ENCODE data around the gene GPR146. TPM values are rescaled to one million over a fixed set of nuclear protein-coding genes. Genes with fewer than 3 reads are reported as not detected.

The GPR146 gene
- total RNA-seq, 8 experiments from 2014 or later: 1.00 to 4.6 (median 1.4) TPM

GRCh38 chr7:1054861-1055450, 10.6 kb downstream of the GPR146 start:
- Histone ChIP-seq H3K27ac (peak overlapping the region; percentile 3), H3K4me1 (replicated peaks in 1 of 2) (peaks cover 19 to 35% of the 10 kb centered on the region in 2 donors), H3K4me3 (no peak overlapping the region)
- WGBS, 10 experiments: 60 to 100% (median 60%) methylated on average over 1 to 4 of the region's 32 CpGs; no CpG with 5 or more reads in 7 of the 10 experiments
- in situ Hi-C loops (cut with MboI; ENCODE audit: low pct_unique_long_range_greater_than_20kb in 2 of 9, low sequenced_read_pairs in 9 of 9, unreplicated experiment in 9 of 9): no loop called here
- ATAC-seq (replicated peaks in 6 of 8): peak in 4 of 8 experiments; percentile 12 to 43 (median 24)

DNA sequence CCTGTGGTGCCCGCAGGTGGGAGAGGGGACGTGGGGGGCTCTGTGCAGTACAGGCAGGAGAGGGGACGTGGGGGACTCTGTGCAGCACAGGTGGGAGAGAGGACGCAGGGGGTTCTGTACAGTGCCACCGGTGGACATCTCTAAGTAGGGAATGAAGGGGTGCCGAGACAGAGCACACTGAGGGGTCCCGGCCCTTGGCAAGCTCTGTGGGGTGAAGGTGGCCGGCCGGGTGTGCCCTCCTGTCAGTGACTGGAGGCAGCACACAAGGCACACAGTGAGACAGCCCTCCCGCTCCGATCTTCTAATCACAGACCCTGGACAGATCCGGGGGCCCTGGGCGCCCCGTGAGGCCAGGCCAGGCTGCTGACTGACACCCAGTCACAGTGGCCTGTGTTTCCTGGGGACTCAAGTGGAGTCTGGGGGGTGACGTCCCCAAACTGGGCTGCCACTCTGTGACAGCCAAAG, 11.2 kb downstream of the GPR146 start:
- in situ Hi-C loops (cut with MboI; ENCODE audit: low pct_unique_long_range_greater_than_20kb in 2 of 9, low sequenced_read_pairs in 9 of 9, unreplicated experiment in 9 of 9): no loop called here
- ATAC-seq (replicated peaks in 6 of 8): no peak
- Histone ChIP-seq H3K4me1 (replicated peaks in 1 of 2) (peaks cover 24 to 41% of the 10 kb centered on the region in 2 donors), H3K4me3 (no peak overlapping the region), H3K27ac (peak overlapping the region in 1 of 2 donors; percentile 32)
- WGBS, 10 experiments: 80 to 93% methylated on average over 1 to 6 of the region's 15 CpGs; no CpG with 5 or more reads in 8 of the 10 experiments

- peak in 2 of 8 experiments; percentile 1 to 19 for ATAC-seq (replicated peaks in 6 of 8)
- Histone ChIP-seq H3K4me1 (replicated peaks in 1 of 2) (peaks cover 24 to 46% of the 10 kb centered on the region in 2 donors), H3K27ac (peak overlapping the region in 1 of 2 donors; percentile 32), H3K4me3 (no peak overlapping the region)
- WGBS, 10 experiments: 86% methylated on average over 8 of the region's 36 CpGs; no CpG with 5 or more reads in 9 of the 10 experiments
- in situ Hi-C loops (cut with MboI; ENCODE audit: low pct_unique_long_range_greater_than_20kb in 2 of 9, low sequenced_read_pairs in 9 of 9, unreplicated experiment in 9 of 9): no loop called here
These were observed 11.8 kb downstream of the GPR146 start for GRCh38 chr7:1055956-1056784.

DNA sequence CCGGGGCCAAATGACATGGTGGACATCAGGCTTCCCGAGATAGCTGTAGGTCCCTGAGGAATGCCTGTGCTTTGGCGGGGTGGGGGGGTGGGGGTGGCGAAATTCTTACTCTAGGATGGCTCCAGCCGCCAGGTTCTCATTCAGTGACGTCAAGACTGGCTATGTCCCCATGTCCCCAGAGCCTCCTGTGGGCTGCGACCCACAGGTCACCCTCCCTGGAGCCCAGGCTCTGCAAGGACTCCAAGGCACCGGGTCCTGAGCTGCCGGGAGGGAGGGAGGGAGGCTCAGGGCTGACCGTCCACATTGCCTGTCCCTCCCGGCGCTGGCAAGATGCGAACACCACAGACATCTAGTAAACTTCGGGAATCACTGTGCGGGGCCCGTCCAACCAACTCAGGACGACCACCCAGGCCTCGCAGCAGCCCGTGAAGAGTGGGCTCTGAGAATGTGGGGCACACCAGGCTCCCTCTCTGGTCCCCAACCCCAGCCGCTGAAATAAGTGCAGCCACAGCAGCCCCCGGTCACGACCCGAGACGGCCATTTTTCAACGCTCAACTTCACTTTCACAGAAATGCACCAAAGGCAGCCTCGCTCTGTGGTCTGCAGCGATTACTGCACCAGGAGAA, 12.6 kb downstream of the GPR146 start:
- no peak overlapping the region for H3K4me3 ChIP-seq
- H3K4me1 ChIP-seq (replicated peaks in 1 of 2): peaks cover 24 to 46% of the 10 kb centered on the region in 2 donors
- no peak overlapping the region for H3K27ac ChIP-seq
- in situ Hi-C loops (cut with MboI; ENCODE audit: low pct_unique_long_range_greater_than_20kb in 2 of 9, low sequenced_read_pairs in 9 of 9, unreplicated experiment in 9 of 9): no loop called here
- ATAC-seq (replicated peaks in 6 of 8): no peak
- WGBS, 10 experiments: 60 to 100% (median 93%) methylated on average over 1 to 9 of the region's 27 CpGs; no CpG with 5 or more reads in 6 of the 10 experiments

DNA sequence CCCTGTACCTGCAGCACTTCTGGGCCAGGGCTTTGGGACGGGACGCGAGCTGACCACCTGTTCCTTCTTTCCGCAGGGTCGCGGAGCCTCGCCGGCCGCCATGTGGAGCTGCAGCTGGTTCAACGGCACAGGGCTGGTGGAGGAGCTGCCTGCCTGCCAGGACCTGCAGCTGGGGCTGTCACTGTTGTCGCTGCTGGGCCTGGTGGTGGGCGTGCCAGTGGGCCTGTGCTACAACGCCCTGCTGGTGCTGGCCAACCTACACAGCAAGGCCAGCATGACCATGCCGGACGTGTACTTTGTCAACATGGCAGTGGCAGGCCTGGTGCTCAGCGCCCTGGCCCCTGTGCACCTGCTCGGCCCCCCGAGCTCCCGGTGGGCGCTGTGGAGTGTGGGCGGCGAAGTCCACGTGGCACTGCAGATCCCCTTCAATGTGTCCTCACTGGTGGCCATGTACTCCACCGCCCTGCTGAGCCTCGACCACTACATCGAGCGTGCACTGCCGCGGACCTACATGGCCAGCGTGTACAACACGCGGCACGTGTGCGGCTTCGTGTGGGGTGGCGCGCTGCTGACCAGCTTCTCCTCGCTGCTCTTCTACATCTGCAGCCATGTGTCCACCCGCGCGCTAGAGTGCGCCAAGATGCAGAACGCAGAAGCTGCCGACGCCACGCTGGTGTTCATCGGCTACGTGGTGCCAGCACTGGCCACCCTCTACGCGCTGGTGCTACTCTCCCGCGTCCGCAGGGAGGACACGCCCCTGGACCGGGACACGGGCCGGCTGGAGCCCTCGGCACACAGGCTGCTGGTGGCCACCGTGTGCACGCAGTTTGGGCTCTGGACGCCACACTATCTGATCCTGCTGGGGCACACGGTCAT, 13.3 kb downstream of the GPR146 start:
- H3K27ac ChIP-seq: no peak overlapping the region
- no peak for ATAC-seq (replicated peaks in 6 of 8)
- WGBS, 10 experiments: 90 to 97% (median 94%) methylated on average over 2 to 17 of the region's 62 CpGs; no CpG with 5 or more reads in 4 of the 10 experiments
- no peak overlapping the region for H3K4me3 ChIP-seq
- peaks cover 24 to 42% of the 10 kb centered on the region in 2 donors for H3K4me1 ChIP-seq (replicated peaks in 1 of 2)
- in situ Hi-C loops (cut with MboI; ENCODE audit: low pct_unique_long_range_greater_than_20kb in 2 of 9, low sequenced_read_pairs in 9 of 9, unreplicated experiment in 9 of 9): no loop called here

GRCh38 chr7:1058311-1058710, 14.0 kb downstream of the GPR146 start:
- in situ Hi-C loops (cut with MboI; ENCODE audit: low pct_unique_long_range_greater_than_20kb in 2 of 9, low sequenced_read_pairs in 9 of 9, unreplicated experiment in 9 of 9): no loop called here
- Histone ChIP-seq H3K4me1 (replicated peaks in 1 of 2) (peaks cover 24 to 42% of the 10 kb centered on the region in 2 donors), H3K27ac (peak overlapping the region in 1 of 2 donors; percentile 84), H3K4me3 (no peak overlapping the region)
- ATAC-seq (replicated peaks in 6 of 8): no peak
- WGBS, 10 experiments: 79 to 100% (median 90%) methylated on average over 1 to 6 of the region's 13 CpGs; no CpG with 5 or more reads in 5 of the 10 experiments

DNA sequence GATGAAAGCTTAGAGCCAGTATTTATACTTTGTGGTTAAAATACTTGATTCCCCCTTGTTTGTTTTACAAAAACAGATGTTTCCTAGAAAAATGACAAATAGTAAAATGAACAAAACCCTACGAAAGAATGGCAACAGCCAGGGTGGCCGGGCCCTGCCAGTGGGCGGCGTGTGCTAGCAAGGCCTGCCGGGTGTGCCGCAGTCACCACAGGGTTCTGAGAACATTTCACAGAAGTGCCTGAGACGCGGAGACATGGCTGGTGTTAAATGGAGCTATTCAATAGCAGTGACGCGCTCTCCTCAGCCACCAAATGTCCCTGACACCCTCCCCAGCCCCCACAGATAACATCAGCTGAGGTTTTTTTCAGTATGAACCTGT, 14.5 kb downstream of the GPR146 start:
- Histone ChIP-seq H3K4me1 (replicated peaks in 1 of 2) (peaks cover 24 to 42% of the 10 kb centered on the region in 2 donors), H3K4me3 (no peak overlapping the region), H3K27ac (peak overlapping the region in 1 of 2 donors; percentile 84)
- in situ Hi-C loops (cut with MboI; ENCODE audit: low pct_unique_long_range_greater_than_20kb in 2 of 9, low sequenced_read_pairs in 9 of 9, unreplicated experiment in 9 of 9): no loop called here
- WGBS, 10 experiments: 5 to 100% (median 82%) methylated on average over 1 to 10 of the region's 10 CpGs; no CpG with 5 or more reads in 4 of the 10 experiments
- ATAC-seq (replicated peaks in 6 of 8): peak in 2 of 8 experiments; percentile 14 to 28

DNA sequence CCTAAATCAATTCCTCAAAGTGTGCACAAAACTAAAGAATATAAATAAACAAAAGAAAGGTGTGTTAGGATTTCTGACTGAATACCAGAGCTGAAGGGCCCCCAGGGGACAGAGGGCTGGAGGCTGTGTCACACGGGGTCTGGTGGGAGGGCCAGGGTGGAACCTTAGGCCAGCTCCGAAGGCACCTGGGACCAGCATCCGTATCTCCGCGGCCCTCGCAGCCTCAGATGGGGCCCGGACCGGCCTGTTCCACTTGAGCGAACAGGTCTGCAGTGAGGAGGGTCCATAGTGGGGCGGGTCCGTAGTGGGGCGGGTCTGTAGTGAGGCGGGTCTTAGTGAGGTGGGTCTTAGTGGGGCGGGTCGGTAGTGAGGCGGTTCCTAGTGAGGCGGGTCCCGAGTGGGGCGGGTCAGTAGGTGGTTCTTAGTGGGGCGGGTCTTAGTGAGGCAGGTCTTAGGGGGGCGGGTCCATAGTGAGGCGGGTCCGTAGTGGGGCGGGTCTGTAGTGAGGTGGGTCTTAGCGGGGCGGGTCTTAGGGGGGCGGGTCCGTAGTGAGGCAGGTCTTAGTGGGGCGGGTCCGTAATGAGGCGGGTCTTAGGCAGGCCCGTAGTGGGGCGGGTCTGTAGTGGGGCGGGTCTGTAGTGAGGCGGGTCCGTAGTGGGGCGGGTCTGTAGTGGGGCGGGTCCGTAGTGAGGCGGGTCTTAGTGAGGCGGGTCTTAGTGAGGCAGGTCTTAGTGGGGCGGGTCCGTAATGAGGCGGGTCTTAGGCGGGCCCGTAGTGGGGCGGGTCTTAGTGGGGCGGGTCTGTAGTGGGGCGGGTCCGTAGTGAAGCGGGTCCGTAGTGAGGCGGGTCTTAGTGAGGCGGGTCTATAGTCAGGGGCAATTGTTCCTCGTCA, 15.1 kb downstream of the GPR146 start:
- in situ Hi-C loops (cut with MboI; ENCODE audit: low pct_unique_long_range_greater_than_20kb in 2 of 9, low sequenced_read_pairs in 9 of 9, unreplicated experiment in 9 of 9): loop anchor here in 1 of 9 experiments (10.0 kb wide), 1 partner anchor 65 kb away; no protein-coding TSS in a partner anchor
- H3K4me1 ChIP-seq (replicated peaks in 1 of 2): peaks cover 20 to 41% of the 10 kb centered on the region in 2 donors
- ATAC-seq (replicated peaks in 6 of 8): peak; percentile 47 to 92 (median 74)
- H3K27ac ChIP-seq: peak overlapping the region in 1 of 2 donors; percentile 84
- WGBS, 10 experiments: 0 to 30% (median 0%) methylated on average over 1 to 2 of the region's 55 CpGs; no CpG with 5 or more reads in 7 of the 10 experiments
- H3K4me3 ChIP-seq: peak overlapping the region in 1 of 5 donors; percentile 8

- 82% methylated on average over 9 of the region's 35 CpGs; no CpG with 5 or more reads in 9 of the 10 experiments for WGBS, 10 experiments
- in situ Hi-C loops (cut with MboI; ENCODE audit: low pct_unique_long_range_greater_than_20kb in 2 of 9, low sequenced_read_pairs in 9 of 9, unreplicated experiment in 9 of 9): loop anchor here in 1 of 9 experiments (10.0 kb wide), 1 partner anchor 66 kb away; no protein-coding TSS in a partner anchor
- ATAC-seq (replicated peaks in 6 of 8): peak in 5 of 8 experiments; percentile 48 to 60 (median 55)
- H3K4me1 ChIP-seq (replicated peaks in 1 of 2): peaks cover 11 to 34% of the 10 kb centered on the region in 2 donors
- no peak overlapping the region for H3K4me3 ChIP-seq
- H3K27ac ChIP-seq: peak overlapping the region in 1 of 2 donors; percentile 84
These were observed 16.1 kb downstream of the GPR146 start for GRCh38 chr7:1060315-1061072.

DNA sequence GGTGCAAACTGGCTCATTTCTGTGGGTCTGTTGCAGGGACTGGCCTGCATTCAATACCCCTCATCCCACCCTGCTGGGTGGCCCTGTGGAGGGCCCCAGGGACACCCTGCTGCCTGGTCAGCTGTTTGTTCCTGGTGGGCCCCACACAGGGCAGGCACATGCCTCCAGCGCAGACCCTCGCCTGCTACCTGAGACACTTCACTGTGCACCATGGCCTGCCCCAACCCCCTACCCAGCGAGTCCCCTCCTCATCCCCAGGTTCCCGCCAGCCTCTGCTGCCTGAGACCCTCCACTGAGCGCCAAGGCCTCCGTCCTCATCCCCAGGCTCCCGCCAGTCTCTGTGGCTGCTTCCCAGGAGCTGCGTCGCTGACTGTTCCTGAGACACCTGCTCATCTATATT, 16.8 kb downstream of the GPR146 start:
- Histone ChIP-seq H3K4me1 (replicated peaks in 1 of 2) (peaks cover 8 to 29% of the 10 kb centered on the region in 2 donors), H3K4me3 (no peak overlapping the region), H3K27ac (no peak overlapping the region)
- whole genome bisulfite sequencing, 10 experiments: 90 to 100% methylated on average over 2 of the region's 9 CpGs; no CpG with 5 or more reads in 8 of the 10 experiments
- ATAC-seq (replicated peaks in 6 of 8): no peak
- in situ Hi-C loops (cut with MboI; ENCODE audit: low pct_unique_long_range_greater_than_20kb in 2 of 9, low sequenced_read_pairs in 9 of 9, unreplicated experiment in 9 of 9): loop anchor here in 1 of 9 experiments (10.0 kb wide), 1 partner anchor 66 kb away; no protein-coding TSS in a partner anchor
